HG03108 (cell line): ENCODE data around the gene MAN2B2.
"Not testable (repeated sequence)": the region's sequence is repeated elsewhere in the genome, so short reads cannot be mapped to it uniquely, and the experiment has no call there.

Source experiments
- ATAC-seq: cut with Tn5 transposase; IDR thresholded peaks from one replicate; pipeline ENCODE4 v1.9.1; 2021; ENCODE audit warnings: moderate library complexity; ENCODE audit not compliant: unreplicated experiment

Gene MAN2B2

GRCh38 chr4:6613676-6614651 lies 39.0 kb downstream of the MAN2B2 start:
- no peak for ATAC-seq

- ATAC-seq, result no peak
These were observed 39.8 kb downstream of the MAN2B2 start for GRCh38 chr4:6614701-6615230.

- ATAC-seq, result no peak
These were observed 41.4 kb downstream of the MAN2B2 start for GRCh38 chr4:6616087-6616995.

- no peak for ATAC-seq
These were observed 42.3 kb downstream of the MAN2B2 start for GRCh38 chr4:6617246-6617645.

GRCh38 chr4:6618386-6619115 lies 43.6 kb downstream of the MAN2B2 start:
- ATAC-seq, result no peak

- no peak for ATAC-seq
These were observed 44.1 kb downstream of the MAN2B2 start for GRCh38 chr4:6619116-6619465.

GRCh38 chr4:6619466-6620255 lies 44.7 kb downstream of the MAN2B2 start:
- ATAC-seq, result no peak

GRCh38 chr4:6620296-6620695 lies 45.3 kb downstream of the MAN2B2 start:
- ATAC-seq, result no peak

GRCh38 chr4:6620891-6621555 lies 46.0 kb downstream of the MAN2B2 start:
- ATAC-seq, result no peak

GRCh38 chr4:6621556-6621927 lies 46.6 kb downstream of the MAN2B2 start:
- no peak for ATAC-seq

- ATAC-seq, result no peak
These were observed 47.8 kb downstream of the MAN2B2 start for GRCh38 chr4:6622744-6623143.

- no peak for ATAC-seq
These were observed 50.3 kb downstream of the MAN2B2 start for GRCh38 chr4:6625256-6625655.

- no peak for ATAC-seq
These were observed 51.1 kb downstream of the MAN2B2 start for GRCh38 chr4:6626066-6626465.

GRCh38 chr4:6627832-6628231 lies 52.8 kb downstream of the MAN2B2 start:
- ATAC-seq, result no peak

- not testable (repeated sequence) for ATAC-seq
These were observed 53.5 kb downstream of the MAN2B2 start for GRCh38 chr4:6628484-6628883.

GRCh38 chr4:6632125-6632524 lies 57.1 kb downstream of the MAN2B2 start:
- ATAC-seq, result no peak

- no peak for ATAC-seq
These were observed 58.3 kb downstream of the MAN2B2 start for GRCh38 chr4:6633091-6633906.

- no peak for ATAC-seq
These were observed 59.8 kb downstream of the MAN2B2 start for GRCh38 chr4:6634746-6635145.
